Naive thymus-derived CD4-positive, alpha-beta T cell (primary cell): ENCODE data around the gene HSD17B13. TPM values are rescaled to one million over a fixed set of nuclear protein-coding genes. Genes with fewer than 3 reads are reported as not detected.
"Not testable (repeated sequence)": the region's sequence is repeated elsewhere in the genome, so short reads cannot be mapped to it uniquely, and the experiment has no call there.

Experiments used
- ATAC-seq: fragments of 150-1000 bp; cut with Tn5 transposase; 2 replicates; pipeline ENCODE4 v1.10.0; 2021; ENCODE audit warnings: mild to moderate bottlenecking, moderate library complexity
- CTCF ChIA-PET: fragments of 350-600 bp; sonication (Branson Sonifier 250); formaldehyde crosslinking; loops from one replicate; lab custom pipeline; 2021; ENCODE audit warnings: antibody characterized with exemption; lab: Charles Lee
- POLR2A ChIA-PET: fragments of 350-600 bp; sonication (Branson Sonifier 250); formaldehyde crosslinking; loops from one replicate; lab custom pipeline; 2021; ENCODE audit warnings: antibody characterized with exemption, inconsistent platforms; lab: Charles Lee
- DNase-seq, 9 donors: peaks; one replicate each; pipeline versions ENCODE4 v3.0.0 to v3.0.0-alpha.2; 2020 to 2022; ENCODE audit warnings: mixed read lengths in 1 of 9
- H3K27ac ChIP-seq: one replicate; pipeline ENCODE4 v1.7.0; 2013; ENCODE audit warnings: mild to moderate bottlenecking, low read depth, low read length, moderate library complexity
- H3K27me3 ChIP-seq, 2 donors: one replicate each; pipeline ENCODE4 v1.7.0; 2013; ENCODE audit warnings: low read length in 2 of 2, mild to moderate bottlenecking in 2 of 2, moderate library complexity in 2 of 2; ENCODE audit not compliant: control insufficient read depth in 2 of 2, insufficient read depth in 2 of 2
- H3K36me3 ChIP-seq, 3 experiments: 1 replicate in 2 of 3; 2 replicates in 1 of 3; pipeline ENCODE4 v1.7.0; 2013; ENCODE audit warnings: low read length in 3 of 3, mild to moderate bottlenecking in 3 of 3, moderate library complexity in 1 of 3; ENCODE audit not compliant: insufficient read depth in 3 of 3, control insufficient read depth in 2 of 3
- H3K4me1 ChIP-seq, 2 donors: one replicate each; pipeline ENCODE4 v1.7.0; 2013; ENCODE audit warnings: low read length in 2 of 2, mild to moderate bottlenecking in 2 of 2, moderate library complexity in 1 of 2; ENCODE audit not compliant: control insufficient read depth in 2 of 2, insufficient read depth in 2 of 2
- H3K4me3 ChIP-seq: 2 replicates; pipeline ENCODE4 v1.7.0; 2013; ENCODE audit warnings: mild to moderate bottlenecking, low read length
- H3K9me3 ChIP-seq, 3 experiments: 1 replicate in 2 of 3; 2 replicates in 1 of 3; pipeline ENCODE4 v1.7.0; 2013; ENCODE audit warnings: low read length in 3 of 3; ENCODE audit not compliant: control insufficient read depth in 2 of 3
- H3K27ac Mint-ChIP-seq, 9 donors: one replicate each; pipeline ENCODE4 v1.8.0; 2020 to 2022; ENCODE audit warnings: mixed read lengths in 9 of 9, mild to moderate bottlenecking in 8 of 9, moderate library complexity in 5 of 9, inconsistent platforms in 2 of 9
- H3K27me3 Mint-ChIP-seq, 5 donors: one replicate each; pipeline ENCODE4 v1.8.0; 2021 to 2022; ENCODE audit warnings: mixed read lengths in 5 of 5, mild to moderate bottlenecking in 1 of 5
- H3K36me3 Mint-ChIP-seq, 5 donors: one replicate each; pipeline ENCODE4 v1.8.0; 2020 to 2022; ENCODE audit warnings: mixed read lengths in 5 of 5, mild to moderate bottlenecking in 3 of 5, inconsistent platforms in 1 of 5
- H3K4me1 Mint-ChIP-seq, 7 donors: one replicate each; pipeline ENCODE4 v1.8.0; 2020 to 2022; ENCODE audit warnings: mixed read lengths in 7 of 7, mild to moderate bottlenecking in 3 of 7, inconsistent platforms in 1 of 7
- H3K4me3 Mint-ChIP-seq, 10 donors: one replicate each; pipeline ENCODE4 v1.8.0; 2020 to 2022; ENCODE audit warnings: mild to moderate bottlenecking in 10 of 10, mixed read lengths in 10 of 10, moderate library complexity in 6 of 10, inconsistent platforms in 2 of 10
- H3K9me3 Mint-ChIP-seq, 11 donors: one replicate each; pipeline ENCODE4 v1.8.0; 2020 to 2022; ENCODE audit warnings: mixed read lengths in 11 of 11, mild to moderate bottlenecking in 4 of 11, inconsistent platforms in 1 of 11, moderate library complexity in 1 of 11
- intact Hi-C, 2 donors: fragments of 100-400 bp; cut with micrococcal nuclease; formaldehyde crosslinking; loops; one replicate each; pipeline ENCODE4 v1.15.1; 2023
- polyA plus RNA-seq, 2 donors: library from polyadenylated mRNA; unstranded; fragments of 300-500 nt; fragmentation: Illumina TruSeq; gene quantifications; one replicate each; pipeline ENCODE4 v1.2.3, GENCODE V29; 2021
- total RNA-seq, 6 experiments: library from RNA in 5 of 6; stranded (reverse) in 5 of 6; gene quantifications; 1 replicate in 5 of 6; 2 replicates in 1 of 6; pipeline ENCODE4 v1.2.3 and lab custom pipeline; 2021 to 2026

HSD17B13 gene
- total and polyA plus RNA-seq, 7 experiments from 2014 or later: 0.09 to 0.89 (median 0.36) TPM; not detected in 1

DNA sequence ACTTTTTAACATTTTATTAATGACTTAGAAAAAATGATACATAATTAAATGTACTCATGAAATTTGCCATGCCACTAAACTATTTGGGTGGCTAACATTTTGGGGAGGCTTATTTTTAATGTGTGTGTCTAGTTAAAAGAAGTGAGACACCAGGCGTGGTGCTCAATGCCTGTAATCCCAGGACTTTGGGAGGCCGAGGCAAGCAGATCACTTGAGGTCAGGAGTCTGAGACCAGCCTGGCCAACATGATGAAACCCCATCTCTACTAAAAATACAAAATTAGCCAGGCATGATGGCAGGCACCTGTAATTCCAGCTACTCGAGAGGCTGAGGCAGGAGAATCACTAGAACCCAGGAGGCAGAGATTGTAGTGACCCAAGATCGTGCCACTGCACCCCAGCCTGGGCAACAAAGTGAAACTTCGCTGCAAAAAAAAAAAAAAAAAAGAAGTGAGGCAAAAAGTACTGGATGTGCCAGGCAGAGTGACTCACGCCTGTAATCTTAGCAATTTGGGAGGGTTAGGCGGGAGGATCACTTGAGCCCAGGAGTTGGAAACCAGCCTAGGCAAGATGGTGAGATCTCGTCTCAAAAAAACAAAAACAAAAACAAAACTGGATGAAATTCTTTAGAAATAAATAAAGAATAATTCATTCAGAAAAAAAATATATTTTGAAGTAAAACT is 19.4 kb upstream of the HSD17B13 start:
- H3K4me3 Mint-ChIP-seq, DNase-seq, intact Hi-C loops, H3K9me3 ChIP-seq, ATAC-seq, H3K27ac Mint-ChIP-seq, POLR2A ChIA-PET, H3K27me3 Mint-ChIP-seq, CTCF ChIA-PET, H3K4me1 ChIP-seq, H3K4me1 Mint-ChIP-seq, H3K4me3 ChIP-seq, H3K27me3 ChIP-seq, H3K27ac ChIP-seq: not testable (repeated sequence)
- Mint-ChIP-seq H3K36me3 (peaks cover 11 to 80% (median 71%) of the 10 kb centered on the region in 5 donors), H3K9me3 (peaks cover 0 to 37% (median 11%) of the 10 kb centered on the region in 11 donors)
- peaks cover 3 to 50% (median 12%) of the 10 kb centered on the region in 3 experiments for H3K36me3 ChIP-seq

DNA sequence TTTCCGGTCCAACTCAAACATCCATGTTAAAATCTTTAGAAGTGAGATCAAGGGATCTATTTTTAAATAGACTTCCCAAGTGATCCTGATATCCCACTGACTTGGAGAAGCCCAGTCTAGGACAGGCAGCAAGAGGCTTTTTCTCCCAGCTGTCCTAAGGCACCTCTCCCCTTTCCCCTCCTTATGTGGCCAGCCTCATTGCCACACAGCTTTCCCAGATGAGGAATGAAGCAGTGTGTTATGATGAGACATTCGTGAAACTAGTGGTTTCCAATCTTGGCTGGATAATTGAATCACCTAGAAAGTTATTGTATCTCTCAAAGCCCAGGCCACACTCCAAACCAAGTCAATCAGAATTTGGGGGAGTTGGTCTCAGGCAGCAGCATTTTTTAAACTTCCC is 16.8 kb upstream of the HSD17B13 start:
- Histone ChIP-seq H3K27ac (no peak overlapping the region), H3K4me3 (no peak overlapping the region), H3K9me3 (peaks cover 0 to 3% (median 0%) of the 10 kb centered on the region in 3 experiments), H3K4me1 (no peaks in the 10 kb centered on the region), H3K27me3 (no peaks in the 10 kb centered on the region), H3K36me3 (peaks cover 3 to 52% (median 11%) of the 10 kb centered on the region in 3 experiments)
- H3K4me1 Mint-ChIP-seq: peaks cover 0 to 2% (median 0%) of the 10 kb centered on the region in 7 donors
- H3K27ac Mint-ChIP-seq: no peak overlapping the region
- ATAC-seq (no peak), DNase-seq (no peak)
- no peak overlapping the region for H3K4me3 Mint-ChIP-seq
- H3K27me3 Mint-ChIP-seq: no peaks in the 10 kb centered on the region
- intact Hi-C loops: no loop called here
- peaks cover 2 to 31% (median 13%) of the 10 kb centered on the region in 11 donors for H3K9me3 Mint-ChIP-seq
- peaks cover 14 to 84% (median 73%) of the 10 kb centered on the region in 5 donors for H3K36me3 Mint-ChIP-seq
- ChIA-PET CTCF (interaction anchor here (0.6 kb wide), 1 partner anchor 122 kb away, joined by 4 read pairs; no protein-coding TSS in a partner anchor), POLR2A (interaction anchor here (0.6 kb wide), 1 partner anchor 1282 kb away, joined by 4 read pairs; no protein-coding TSS in a partner anchor)

DNA sequence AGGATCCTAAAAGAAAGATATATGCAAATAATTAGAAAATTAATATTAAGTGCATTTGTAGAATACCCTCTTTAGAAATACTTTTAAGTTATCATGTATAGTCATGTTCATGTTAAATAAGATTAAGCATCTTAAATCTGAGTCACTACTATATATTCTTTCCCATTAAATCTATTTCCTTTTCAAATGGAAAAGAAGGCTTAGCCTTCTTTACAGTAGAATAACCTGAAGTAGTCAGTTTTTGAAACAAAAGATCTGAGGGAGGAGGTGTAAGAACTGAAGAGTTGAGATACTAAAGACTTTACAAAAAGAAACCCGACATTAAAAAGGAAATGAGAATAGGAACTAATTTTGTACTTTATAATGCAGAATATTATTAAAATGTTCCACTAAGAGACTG is 14.7 kb upstream of the HSD17B13 start:
- POLR2A ChIA-PET: no interaction called here
- no peak overlapping the region for H3K27ac Mint-ChIP-seq
- no peak overlapping the region for H3K4me3 Mint-ChIP-seq
- Histone ChIP-seq H3K27ac (no peak overlapping the region), H3K4me3 (no peak overlapping the region), H3K27me3 (no peaks in the 10 kb centered on the region), H3K9me3 (peaks cover 0 to 20% (median 9%) of the 10 kb centered on the region in 3 experiments), H3K4me1 (no peaks in the 10 kb centered on the region), H3K36me3 (peaks cover 3 to 52% (median 4%) of the 10 kb centered on the region in 3 experiments)
- DNase-seq (no peak), ATAC-seq (no peak)
- intact Hi-C loops: no loop called here
- CTCF ChIA-PET: no interaction called here
- peaks cover 5 to 49% (median 25%) of the 10 kb centered on the region in 11 donors for H3K9me3 Mint-ChIP-seq
- no peaks in the 10 kb centered on the region for H3K27me3 Mint-ChIP-seq
- peaks cover 0 to 2% (median 0%) of the 10 kb centered on the region in 7 donors for H3K4me1 Mint-ChIP-seq
- peaks cover 26 to 79% (median 71%) of the 10 kb centered on the region in 5 donors for H3K36me3 Mint-ChIP-seq

DNA sequence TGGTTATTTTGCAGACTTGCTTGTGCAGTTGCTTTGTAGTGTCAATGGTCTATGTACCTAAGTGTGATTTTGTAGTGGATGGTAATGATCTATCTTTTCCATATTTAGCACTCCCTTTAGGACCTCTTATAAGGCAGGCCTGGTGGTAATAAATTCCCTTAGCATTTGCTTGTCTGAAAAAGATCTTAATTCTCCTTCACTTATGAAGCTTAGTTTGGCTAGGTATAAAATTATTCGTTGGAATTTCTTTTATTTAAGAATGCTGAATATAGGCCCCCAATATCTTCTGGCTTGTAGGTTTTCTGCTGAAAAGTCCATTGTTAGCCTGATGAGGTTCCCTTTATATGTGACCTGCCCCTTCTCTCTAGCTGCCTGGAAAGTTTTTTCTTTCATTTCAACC is 10.6 kb upstream of the HSD17B13 start:
- ATAC-seq (no peak), DNase-seq (no peak)
- H3K9me3 Mint-ChIP-seq: peaks cover 16 to 90% (median 44%) of the 10 kb centered on the region in 11 donors
- H3K4me1 ChIP-seq: no peaks in the 10 kb centered on the region
- H3K27me3 ChIP-seq: no peaks in the 10 kb centered on the region
- ChIA-PET POLR2A (no interaction called here), CTCF (no interaction called here)
- peak overlapping the region in 1 of 10 donors; percentile 23 for H3K4me3 Mint-ChIP-seq
- H3K27ac Mint-ChIP-seq: no peak overlapping the region
- no peak overlapping the region for H3K4me3 ChIP-seq
- no peaks in the 10 kb centered on the region for H3K27me3 Mint-ChIP-seq
- H3K9me3 ChIP-seq: peaks cover 0 to 43% (median 9%) of the 10 kb centered on the region in 3 experiments
- peaks cover 0 to 18% (median 0%) of the 10 kb centered on the region in 3 experiments for H3K36me3 ChIP-seq
- intact Hi-C loops: no loop called here
- no peaks in the 10 kb centered on the region for H3K4me1 Mint-ChIP-seq
- peaks cover 26 to 68% (median 55%) of the 10 kb centered on the region in 5 donors for H3K36me3 Mint-ChIP-seq
- no peak overlapping the region for H3K27ac ChIP-seq

DNA sequence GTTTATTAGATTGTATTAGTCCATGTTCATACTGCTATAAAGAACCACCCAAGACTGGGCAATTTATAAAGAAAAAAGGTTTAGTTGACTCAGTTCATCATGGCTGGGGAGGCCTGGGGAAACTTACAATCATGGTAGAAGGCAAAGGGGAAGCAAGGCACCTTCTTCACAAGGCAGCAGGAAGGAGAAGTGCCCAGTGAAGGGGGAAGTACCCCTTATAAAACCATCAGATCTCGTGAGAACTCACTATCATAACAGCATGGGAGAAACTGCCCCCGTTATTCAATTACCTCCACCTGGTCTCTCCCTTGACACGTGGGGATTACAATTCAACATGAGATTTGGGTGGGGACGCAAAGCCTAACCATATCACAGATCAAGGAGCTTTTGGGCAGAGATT is 8.1 kb upstream of the HSD17B13 start:
- no peaks in the 10 kb centered on the region for H3K27me3 Mint-ChIP-seq
- no peaks in the 10 kb centered on the region for H3K4me1 Mint-ChIP-seq
- H3K36me3 Mint-ChIP-seq: peaks cover 23 to 49% (median 38%) of the 10 kb centered on the region in 5 donors
- no peaks in the 10 kb centered on the region for H3K36me3 ChIP-seq
- H3K27me3 ChIP-seq: no peaks in the 10 kb centered on the region
- peaks cover 12 to 83% (median 38%) of the 10 kb centered on the region in 11 donors for H3K9me3 Mint-ChIP-seq
- ChIA-PET POLR2A (no interaction called here), CTCF (no interaction called here)
- no peak overlapping the region for H3K27ac Mint-ChIP-seq
- no peaks in the 10 kb centered on the region for H3K4me1 ChIP-seq
- H3K27ac ChIP-seq: no peak overlapping the region
- intact Hi-C loops: no loop called here
- H3K4me3 Mint-ChIP-seq: no peak overlapping the region
- H3K4me3 ChIP-seq: no peak overlapping the region
- no peak for ATAC-seq
- peaks cover 0 to 43% (median 9%) of the 10 kb centered on the region in 3 experiments for H3K9me3 ChIP-seq
- DNase-seq: no peak

DNA sequence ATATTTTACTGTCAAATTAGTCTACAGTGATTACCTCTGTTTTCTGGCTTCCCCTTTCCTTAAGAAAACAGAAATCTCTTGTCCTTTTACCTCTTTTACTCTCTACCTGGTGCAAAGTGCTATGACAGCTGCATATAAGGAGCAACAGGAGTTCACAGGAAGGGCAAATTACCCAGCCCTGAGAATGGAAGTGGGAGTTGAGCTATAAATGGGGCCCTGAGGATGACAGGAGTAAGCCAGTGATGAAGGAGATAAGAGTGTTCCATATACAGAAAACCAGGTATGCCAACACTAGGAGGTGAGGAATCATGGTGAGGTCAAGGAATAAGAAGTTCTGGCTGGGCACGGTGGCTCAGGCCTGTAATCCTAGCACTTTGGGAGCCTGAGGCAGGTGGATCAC is 4.5 kb upstream of the HSD17B13 start:
- no peak overlapping the region for H3K4me3 ChIP-seq
- POLR2A ChIA-PET: no interaction called here

More for the DNA sequence above, 4.5 kb upstream of the HSD17B13 start:
- DNase-seq: no peak
- CTCF ChIA-PET: no interaction called here
- no peak overlapping the region for H3K27ac ChIP-seq
- no peak for ATAC-seq
- no peak overlapping the region for H3K4me3 Mint-ChIP-seq
- H3K9me3 ChIP-seq: peaks cover 0 to 21% (median 0%) of the 10 kb centered on the region in 3 experiments
- H3K36me3 ChIP-seq: no peaks in the 10 kb centered on the region
- intact Hi-C loops: no loop called here
- no peaks in the 10 kb centered on the region for H3K4me1 Mint-ChIP-seq
- peaks cover 0 to 53% (median 21%) of the 10 kb centered on the region in 11 donors for H3K9me3 Mint-ChIP-seq
- H3K27me3 ChIP-seq: no peaks in the 10 kb centered on the region
- no peaks in the 10 kb centered on the region for H3K4me1 ChIP-seq
- H3K27me3 Mint-ChIP-seq: no peaks in the 10 kb centered on the region
- H3K27ac Mint-ChIP-seq: no peak overlapping the region
- peaks cover 0 to 21% (median 11%) of the 10 kb centered on the region in 5 donors for H3K36me3 Mint-ChIP-seq
